ENCODE measurements around the gene ARL2BP. TPM values are rescaled to one million over a fixed set of nuclear protein-coding genes. Genes with fewer than 3 reads are reported as not detected.

Gene ARL2BP
- total and polyA plus RNA-seq, 9 of the 15 experiments (the other 6 are each of a cell fraction or from before 2014, with no cell fraction given), result 16.7 to 41.8 (median 27.2) TPM

GRCh38 chr16:57244767-57245471, at the start of gene ARL2BP (continued):
- TF ChIP-seq REST (IDR thresholded peaks at IDR 0.05; ENCODE audit: borderline replicate concordance) (no peak; the same call in 1 of the 2 replicates), REST (CRISPR knock-in tag; IDR thresholded peaks at IDR 0.05; ENCODE audit: low read depth) (no peak), ZNF311 (CRISPR knock-in tag; IDR thresholded peaks at IDR 0.05) (no peak), PHTF2 (CRISPR knock-in tag; IDR thresholded peaks at IDR 0.05) (no peak), JUND (IDR thresholded peaks at IDR 0.05; ENCODE audit: borderline replicate concordance, low read depth, low read length) (peak; percentile 11; the same call in 1 of the 2 replicates), JUND (tag; IDR thresholded peaks at IDR 0.05; ENCODE audit: borderline replicate concordance, low read depth, low read length) (peak; percentile 45; the same call in 1 of the 3 replicates), PHF21A (IDR thresholded peaks at IDR 0.05; ENCODE audit: borderline replicate concordance, low read depth) (no peak), HMBOX1 (IDR thresholded peaks at IDR 0.05) (no peak), ZBTB34 (CRISPR knock-in tag; IDR thresholded peaks at IDR 0.05) (no peak), ATF6 (CRISPR knock-in tag; IDR thresholded peaks at IDR 0.05) (peak; percentile 31; the same call in 1 of the 2 replicates), BCOR (IDR thresholded peaks at IDR 0.05) (no peak), CHD4 (IDR thresholded peaks at IDR 0.05; ENCODE audit: insufficient read depth, insufficient replicate concordance, low read depth, low read length, poor library complexity, severe bottlenecking) (no peak), TRIM28 (IDR thresholded peaks at IDR 0.05) (no peak), NBN (IDR thresholded peaks at IDR 0.05; ENCODE audit: low read depth) (no peak; the same call in 1 of the 2 replicates), ASH1L (IDR thresholded peaks at IDR 0.05; ENCODE audit: borderline replicate concordance, low read depth, partially characterized antibody) (no peak)

Measured in K562 (cell line).